Liver (tissue), 9 donors: ENCODE results near the gene OR8U1. TPM values are rescaled to one million over a fixed set of nuclear protein-coding genes. Genes with fewer than 3 reads are reported as not detected.

ENCODE experiments used
- DNase-seq: peaks from one replicate; pipeline ENCODE4 v3.0.0-alpha.2; 2017; ENCODE audit warnings: low spot score
- H3K27ac ChIP-seq, 2 donors: one replicate each; pipeline ENCODE4 v1.7.0; 2013; ENCODE audit warnings: inconsistent platforms in 2 of 2, low read length in 2 of 2, control low read depth in 1 of 2, low read depth in 1 of 2, mild to moderate bottlenecking in 1 of 2
- H3K27me3 ChIP-seq, 4 donors: one replicate each; pipeline versions ENCODE4 v1.6.1 to v1.7.0; 2013; ENCODE audit warnings: low read length in 3 of 4, inconsistent platforms in 1 of 4, mild to moderate bottlenecking in 1 of 4, moderate library complexity in 1 of 4; ENCODE audit not compliant: control insufficient read depth in 4 of 4, insufficient read depth in 4 of 4
- H3K36me3 ChIP-seq, 4 donors: one replicate each; pipeline versions ENCODE4 v1.6.1 to v1.7.0; 2013; ENCODE audit warnings: low read length in 3 of 4, mild to moderate bottlenecking in 3 of 4, low read depth in 1 of 4, moderate library complexity in 1 of 4; ENCODE audit not compliant: control insufficient read depth in 4 of 4, insufficient read depth in 3 of 4
- H3K4me1 ChIP-seq, 4 donors: one replicate each; pipeline versions ENCODE4 v1.6.1 to v1.7.0; 2013; ENCODE audit warnings: low read length in 3 of 4, mild to moderate bottlenecking in 3 of 4, moderate library complexity in 1 of 4; ENCODE audit not compliant: control insufficient read depth in 4 of 4, insufficient read depth in 4 of 4
- H3K4me3 ChIP-seq, 3 donors: one replicate each; pipeline versions ENCODE4 v1.6.1 to v1.7.0; 2013; ENCODE audit warnings: low read length in 3 of 3, control low read depth in 1 of 3, low read depth in 1 of 3, mild to moderate bottlenecking in 1 of 3
- H3K9ac ChIP-seq, 2 donors: one replicate each; pipeline ENCODE4 v1.7.0; 2013; ENCODE audit warnings: low read length in 2 of 2, mild to moderate bottlenecking in 2 of 2, moderate library complexity in 2 of 2, control low read depth in 1 of 2, low read depth in 1 of 2
- H3K9me3 ChIP-seq, 4 donors: one replicate each; pipeline versions ENCODE4 v1.6.1 to v1.7.0; 2013; ENCODE audit warnings: low read length in 3 of 4; ENCODE audit not compliant: control insufficient read depth in 4 of 4
- EGR1 ChIP-seq, 2 donors: IDR thresholded peaks; 2 replicates each; pipeline ENCODE4 v1.6.1; 2016 to 2018; ENCODE audit warnings: antibody characterized with exemption in 2 of 2, low read depth in 2 of 2
- FOXA1 ChIP-seq: IDR thresholded peaks from 2 replicates; pipeline ENCODE4 v1.6.1; 2016; ENCODE audit warnings: antibody characterized with exemption
- FOXA2 ChIP-seq: IDR thresholded peaks from 2 replicates; pipeline ENCODE4 v1.6.1; 2016; ENCODE audit warnings: antibody characterized with exemption
- HNF4A ChIP-seq, 2 donors: conservative IDR thresholded peaks; 2 replicates each; pipeline ENCODE4 v1.6.1; 2016; ENCODE audit warnings: antibody characterized with exemption in 2 of 2, mild to moderate bottlenecking in 2 of 2
- JUND ChIP-seq, 2 donors: IDR thresholded peaks; 2 replicates each; pipeline ENCODE4 v1.6.1; 2016; ENCODE audit warnings: antibody characterized with exemption in 2 of 2
- NR2F2 ChIP-seq: IDR thresholded peaks from 2 replicates; pipeline ENCODE4 v1.6.1; 2016; ENCODE audit warnings: antibody characterized with exemption
- RAD21 ChIP-seq, 2 donors: IDR thresholded peaks; 2 replicates each; pipeline ENCODE4 v1.6.1; 2016; ENCODE audit warnings: antibody characterized with exemption in 2 of 2, mild to moderate bottlenecking in 2 of 2
- SP1 ChIP-seq: IDR thresholded peaks from 2 replicates; pipeline ENCODE4 v1.6.1; 2018; ENCODE audit warnings: antibody characterized with exemption, mild to moderate bottlenecking
- YY1 ChIP-seq: IDR thresholded peaks from 2 replicates; pipeline ENCODE4 v1.6.1; 2016; ENCODE audit warnings: antibody characterized with exemption, mild to moderate bottlenecking
- WGBS: extraction: QIAGEN DNeasy Blood & Tissue Kit; methylation state at CpG from one replicate; pipeline ENCODE4 v1.1.7; 2013; 5-methylcytosine and 5-hydroxymethylcytosine counted together
- polyA plus RNA-seq, 2 donors: library from polyadenylated mRNA; stranded (reverse) in 1 of 2; unstranded in 1 of 2; fragments of 200-250 nt in 1 of 2; fragments of >200 nt in 1 of 2; fragmentation: Nextera tagmentation in 1 of 2; extraction: Ambion mirVana in 1 of 2; gene quantifications; one replicate each; pipeline versions ENCODE4 v1.2.1 to v1.2.3, GENCODE V29; 2013 to 2015
- total RNA-seq, 2 donors: library from RNA; depleted of rRNA; stranded (reverse); fragments of >200 nt; gene quantifications; one replicate each; pipeline ENCODE4 v1.2.3, GENCODE V29; 2014
- TF ChIP-seq, protein P1 (sequence below): fragments of 150-350 bp; IDR thresholded peaks from 2 replicates; pipeline ENCODE4 v1.5.1; 2017; ENCODE audit warnings: improper control_type of control experiment, low read depth, low read length; ENCODE audit not compliant: missing input control
- TF ChIP-seq, protein P2 (sequence below): IDR thresholded peaks from 2 replicates; pipeline ENCODE4 v1.6.1; 2016; ENCODE audit warnings: antibody characterized with exemption
- TF ChIP-seq, protein P3 (sequence below): IDR thresholded peaks from 2 replicates; pipeline ENCODE4 v1.6.1; 2016; ENCODE audit warnings: antibody characterized with exemption
- TF ChIP-seq, protein P4 (sequence below): IDR thresholded peaks from 2 replicates; pipeline ENCODE4 v1.6.1; 2016; ENCODE audit warnings: antibody characterized with exemption
- TF ChIP-seq, protein P5 (sequence below): IDR thresholded peaks from 2 replicates; pipeline ENCODE4 v1.6.1; 2016; ENCODE audit warnings: antibody characterized with exemption, mild to moderate bottlenecking
- donor health status: healthy.
- donor health status: healthy.
- donor health status: healthy.
- donor health status: healthy.
- donor health status: healthy.

OR8U1 gene
- total and polyA plus RNA-seq, 4 donors: not detected

DNA sequence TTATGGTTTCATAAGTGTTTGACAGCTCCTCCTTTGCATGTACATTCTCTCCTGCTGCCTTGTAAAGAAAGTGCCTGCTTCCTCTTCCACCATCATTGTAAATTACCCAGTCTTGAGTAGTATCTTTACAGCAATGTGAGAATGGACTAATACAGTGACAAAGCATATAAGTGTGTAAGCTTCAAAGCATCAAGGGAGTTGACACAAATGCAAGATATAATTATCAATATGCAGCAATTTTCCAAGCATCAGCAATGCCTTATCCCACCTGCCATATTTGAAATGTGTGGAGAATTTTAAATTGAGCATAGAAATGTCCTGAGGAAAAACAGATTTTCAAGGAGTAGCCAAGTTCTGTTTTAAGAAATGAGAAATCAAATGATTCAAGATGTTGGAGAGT is 35.4 kb downstream of the OR8U1 start:
- Histone ChIP-seq H3K9me3 (peaks cover 0 to 3% (median 0%) of the 10 kb centered on the region in 4 donors), H3K9ac (no peak overlapping the region), H3K4me1 (no peaks in the 10 kb centered on the region), H3K36me3 (no peaks in the 10 kb centered on the region), H3K27ac (no peak overlapping the region), H3K27me3 (no peaks in the 10 kb centered on the region), H3K4me3 (no peak overlapping the region)
- no peak for DNase-seq
- TF ChIP-seq FOXA2 (no peak), RAD21 (IDR thresholded peaks at IDR 0.05) (no peak), JUND (IDR thresholded peaks at IDR 0.05) (no peak), YY1 (no peak), EGR1 (IDR thresholded peaks at IDR 0.05; ENCODE audit: low read depth in 2 of 2) (no peak), SP1 (no peak)
- TF ChIP-seq, protein P1, sequence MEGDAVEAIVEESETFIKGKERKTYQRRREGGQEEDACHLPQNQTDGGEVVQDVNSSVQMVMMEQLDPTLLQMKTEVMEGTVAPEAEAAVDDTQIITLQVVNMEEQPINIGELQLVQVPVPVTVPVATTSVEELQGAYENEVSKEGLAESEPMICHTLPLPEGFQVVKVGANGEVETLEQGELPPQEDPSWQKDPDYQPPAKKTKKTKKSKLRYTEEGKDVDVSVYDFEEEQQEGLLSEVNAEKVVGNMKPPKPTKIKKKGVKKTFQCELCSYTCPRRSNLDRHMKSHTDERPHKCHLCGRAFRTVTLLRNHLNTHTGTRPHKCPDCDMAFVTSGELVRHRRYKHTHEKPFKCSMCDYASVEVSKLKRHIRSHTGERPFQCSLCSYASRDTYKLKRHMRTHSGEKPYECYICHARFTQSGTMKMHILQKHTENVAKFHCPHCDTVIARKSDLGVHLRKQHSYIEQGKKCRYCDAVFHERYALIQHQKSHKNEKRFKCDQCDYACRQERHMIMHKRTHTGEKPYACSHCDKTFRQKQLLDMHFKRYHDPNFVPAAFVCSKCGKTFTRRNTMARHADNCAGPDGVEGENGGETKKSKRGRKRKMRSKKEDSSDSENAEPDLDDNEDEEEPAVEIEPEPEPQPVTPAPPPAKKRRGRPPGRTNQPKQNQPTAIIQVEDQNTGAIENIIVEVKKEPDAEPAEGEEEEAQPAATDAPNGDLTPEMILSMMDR: no peak
- TF ChIP-seq, protein P2, sequence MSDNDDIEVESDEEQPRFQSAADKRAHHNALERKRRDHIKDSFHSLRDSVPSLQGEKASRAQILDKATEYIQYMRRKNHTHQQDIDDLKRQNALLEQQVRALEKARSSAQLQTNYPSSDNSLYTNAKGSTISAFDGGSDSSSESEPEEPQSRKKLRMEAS: no peak
- TF ChIP-seq, protein P3, sequence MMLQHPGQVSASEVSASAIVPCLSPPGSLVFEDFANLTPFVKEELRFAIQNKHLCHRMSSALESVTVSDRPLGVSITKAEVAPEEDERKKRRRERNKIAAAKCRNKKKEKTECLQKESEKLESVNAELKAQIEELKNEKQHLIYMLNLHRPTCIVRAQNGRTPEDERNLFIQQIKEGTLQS: no peak

DNA sequence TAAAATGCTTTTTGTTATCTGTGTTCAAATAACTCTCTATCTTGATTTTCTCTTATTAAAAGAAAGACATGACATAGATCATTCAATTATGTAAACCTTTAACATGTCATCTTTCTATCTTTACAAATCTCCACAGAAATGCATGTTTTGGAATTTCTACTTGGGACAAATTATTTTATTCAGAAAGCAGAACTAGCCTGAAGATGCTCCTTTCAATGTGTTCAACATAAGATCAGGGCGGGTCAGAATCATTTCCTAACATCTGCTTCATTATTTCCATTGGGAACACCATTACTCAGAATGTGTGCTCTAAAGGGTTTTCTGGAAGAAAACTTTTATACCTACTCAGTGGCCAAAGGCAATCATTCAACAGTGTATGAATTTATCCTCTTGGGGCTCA is 37.0 kb downstream of the OR8U1 start, which contains the start of gene OR5AL1:
Gene OR5AL1, plus strand, starts transcription at position 301 of the 400 bp plus-strand sequence.
- Histone ChIP-seq H3K27ac (no peak within 1 kb of the TSS), H3K9me3 (peaks cover 0 to 3% (median 0%) of the 10 kb centered on the region in 4 donors), H3K4me3 (no peak within 1 kb of the TSS), H3K27me3 (no peaks in the 10 kb centered on the region), H3K4me1 (no peaks in the 10 kb centered on the region), H3K9ac (no peak within 1 kb of the TSS), H3K36me3 (no peaks in the 10 kb centered on the region)
- 71% methylated on average over 1 of the region's 1 CpG for WGBS
- TF ChIP-seq FOXA1 (no peak), EGR1 (IDR thresholded peaks at IDR 0.05; ENCODE audit: low read depth in 2 of 2) (no peak), HNF4A (conservative IDR thresholded peaks at IDR 0.05) (no peak), NR2F2 (no peak)
- TF ChIP-seq, protein P4, sequence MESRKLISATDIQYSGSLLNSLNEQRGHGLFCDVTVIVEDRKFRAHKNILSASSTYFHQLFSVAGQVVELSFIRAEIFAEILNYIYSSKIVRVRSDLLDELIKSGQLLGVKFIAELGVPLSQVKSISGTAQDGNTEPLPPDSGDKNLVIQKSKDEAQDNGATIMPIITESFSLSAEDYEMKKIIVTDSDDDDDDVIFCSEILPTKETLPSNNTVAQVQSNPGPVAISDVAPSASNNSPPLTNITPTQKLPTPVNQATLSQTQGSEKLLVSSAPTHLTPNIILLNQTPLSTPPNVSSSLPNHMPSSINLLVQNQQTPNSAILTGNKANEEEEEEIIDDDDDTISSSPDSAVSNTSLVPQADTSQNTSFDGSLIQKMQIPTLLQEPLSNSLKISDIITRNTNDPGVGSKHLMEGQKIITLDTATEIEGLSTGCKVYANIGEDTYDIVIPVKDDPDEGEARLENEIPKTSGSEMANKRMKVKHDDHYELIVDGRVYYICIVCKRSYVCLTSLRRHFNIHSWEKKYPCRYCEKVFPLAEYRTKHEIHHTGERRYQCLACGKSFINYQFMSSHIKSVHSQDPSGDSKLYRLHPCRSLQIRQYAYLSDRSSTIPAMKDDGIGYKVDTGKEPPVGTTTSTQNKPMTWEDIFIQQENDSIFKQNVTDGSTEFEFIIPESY: no peak
- TF ChIP-seq, protein P5, sequence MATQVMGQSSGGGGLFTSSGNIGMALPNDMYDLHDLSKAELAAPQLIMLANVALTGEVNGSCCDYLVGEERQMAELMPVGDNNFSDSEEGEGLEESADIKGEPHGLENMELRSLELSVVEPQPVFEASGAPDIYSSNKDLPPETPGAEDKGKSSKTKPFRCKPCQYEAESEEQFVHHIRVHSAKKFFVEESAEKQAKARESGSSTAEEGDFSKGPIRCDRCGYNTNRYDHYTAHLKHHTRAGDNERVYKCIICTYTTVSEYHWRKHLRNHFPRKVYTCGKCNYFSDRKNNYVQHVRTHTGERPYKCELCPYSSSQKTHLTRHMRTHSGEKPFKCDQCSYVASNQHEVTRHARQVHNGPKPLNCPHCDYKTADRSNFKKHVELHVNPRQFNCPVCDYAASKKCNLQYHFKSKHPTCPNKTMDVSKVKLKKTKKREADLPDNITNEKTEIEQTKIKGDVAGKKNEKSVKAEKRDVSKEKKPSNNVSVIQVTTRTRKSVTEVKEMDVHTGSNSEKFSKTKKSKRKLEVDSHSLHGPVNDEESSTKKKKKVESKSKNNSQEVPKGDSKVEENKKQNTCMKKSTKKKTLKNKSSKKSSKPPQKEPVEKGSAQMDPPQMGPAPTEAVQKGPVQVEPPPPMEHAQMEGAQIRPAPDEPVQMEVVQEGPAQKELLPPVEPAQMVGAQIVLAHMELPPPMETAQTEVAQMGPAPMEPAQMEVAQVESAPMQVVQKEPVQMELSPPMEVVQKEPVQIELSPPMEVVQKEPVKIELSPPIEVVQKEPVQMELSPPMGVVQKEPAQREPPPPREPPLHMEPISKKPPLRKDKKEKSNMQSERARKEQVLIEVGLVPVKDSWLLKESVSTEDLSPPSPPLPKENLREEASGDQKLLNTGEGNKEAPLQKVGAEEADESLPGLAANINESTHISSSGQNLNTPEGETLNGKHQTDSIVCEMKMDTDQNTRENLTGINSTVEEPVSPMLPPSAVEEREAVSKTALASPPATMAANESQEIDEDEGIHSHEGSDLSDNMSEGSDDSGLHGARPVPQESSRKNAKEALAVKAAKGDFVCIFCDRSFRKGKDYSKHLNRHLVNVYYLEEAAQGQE: no peak
- TF ChIP-seq, protein P2: no peak
- no peak for DNase-seq

Other genes starting within 250 kb of the OR8U1 start
- not detected for gene OR8J3, start 235.4 kb upstream of the OR8U1 start, total RNA-seq
- not detected for gene OR8J3, start 235.4 kb upstream of the OR8U1 start, polyA plus RNA-seq
- not detected for gene OR8K5, start 215.3 kb upstream of the OR8U1 start, total RNA-seq
- gene OR8K5, start 215.3 kb upstream of the OR8U1 start, polyA plus RNA-seq: not detected
- not detected for gene OR5J2, start 199.0 kb upstream of the OR8U1 start, total RNA-seq
- not detected for gene OR5J2, start 199.0 kb upstream of the OR8U1 start, polyA plus RNA-seq
- gene OR5T2, start 141.4 kb upstream of the OR8U1 start, total RNA-seq: not detected
- not detected for gene OR5T2, start 141.4 kb upstream of the OR8U1 start, polyA plus RNA-seq
- not detected for gene OR5T3, start 123.4 kb upstream of the OR8U1 start, total RNA-seq
- gene OR5T3, start 123.4 kb upstream of the OR8U1 start, polyA plus RNA-seq: not detected
- gene OR5T1, start 101.5 kb upstream of the OR8U1 start, total RNA-seq: not detected
- gene OR5T1, start 101.5 kb upstream of the OR8U1 start, polyA plus RNA-seq: not detected
- gene OR8H1, start 83.4 kb upstream of the OR8U1 start, total RNA-seq: not detected
- not detected for gene OR8H1, start 83.4 kb upstream of the OR8U1 start, polyA plus RNA-seq
- gene OR8K3, start 60.5 kb upstream of the OR8U1 start, total RNA-seq: not detected
- not detected for gene OR8K3, start 60.5 kb upstream of the OR8U1 start, polyA plus RNA-seq
- not detected for gene OR8K1, start 29.6 kb upstream of the OR8U1 start, total RNA-seq
- not detected for gene OR8K1, start 29.6 kb upstream of the OR8U1 start, polyA plus RNA-seq
- not detected for gene OR8J1, start 21.3 kb upstream of the OR8U1 start, total RNA-seq
- not detected for gene OR8J1, start 21.3 kb upstream of the OR8U1 start, polyA plus RNA-seq
- not detected for gene OR5AL1, start 37.1 kb downstream of the OR8U1 start, total RNA-seq
- not detected for gene OR5AL1, start 37.1 kb downstream of the OR8U1 start, polyA plus RNA-seq
- not detected for gene OR5M3, start 97.7 kb downstream of the OR8U1 start, total RNA-seq
- gene OR5M3, start 97.7 kb downstream of the OR8U1 start, polyA plus RNA-seq: not detected
- gene OR5M8, start 115.7 kb downstream of the OR8U1 start, total RNA-seq: not detected
- not detected for gene OR5M8, start 115.7 kb downstream of the OR8U1 start, polyA plus RNA-seq
- gene OR5M11, start 167.6 kb downstream of the OR8U1 start, total RNA-seq: not detected
- not detected for gene OR5M11, start 167.6 kb downstream of the OR8U1 start, polyA plus RNA-seq
- gene OR5M10, start 202.1 kb downstream of the OR8U1 start, total RNA-seq: not detected
- not detected for gene OR5M10, start 202.1 kb downstream of the OR8U1 start, polyA plus RNA-seq
- gene OR5M1, start 239.2 kb downstream of the OR8U1 start, total RNA-seq: not detected
- not detected for gene OR5M1, start 239.2 kb downstream of the OR8U1 start, polyA plus RNA-seq